GM19438 (cell line): ENCODE measurements around the gene NDE1.
"Not testable (repeated sequence)": the region's sequence is repeated elsewhere in the genome, so short reads cannot be mapped to it uniquely, and the experiment has no call there.

Experiments used
- ATAC-seq: cut with Tn5 transposase; IDR thresholded peaks from one replicate; pipeline ENCODE4 v1.9.1; 2021; ENCODE audit warnings: low read depth; ENCODE audit not compliant: unreplicated experiment

The NDE1 gene

DNA sequence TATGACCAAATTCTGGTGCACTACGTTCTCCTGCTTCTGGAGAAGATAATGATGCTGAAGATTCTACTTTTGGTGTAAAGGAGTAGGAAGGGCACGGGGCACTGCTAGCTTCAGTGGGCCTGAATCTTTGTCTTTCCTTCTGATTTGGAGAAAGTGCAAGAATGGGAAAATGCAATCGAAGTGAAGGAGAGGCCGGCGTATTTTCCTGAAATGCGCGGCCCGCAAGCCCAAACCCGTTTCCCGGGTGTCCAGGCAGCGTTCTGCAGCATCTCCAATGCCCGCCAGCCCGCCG is 372 bp upstream of the NDE1 start:
- ATAC-seq: no peak

- ATAC-seq: peak; percentile 32
These were observed 690 bp downstream of the NDE1 start for GRCh38 chr16:15650698-15651171.

DNA sequence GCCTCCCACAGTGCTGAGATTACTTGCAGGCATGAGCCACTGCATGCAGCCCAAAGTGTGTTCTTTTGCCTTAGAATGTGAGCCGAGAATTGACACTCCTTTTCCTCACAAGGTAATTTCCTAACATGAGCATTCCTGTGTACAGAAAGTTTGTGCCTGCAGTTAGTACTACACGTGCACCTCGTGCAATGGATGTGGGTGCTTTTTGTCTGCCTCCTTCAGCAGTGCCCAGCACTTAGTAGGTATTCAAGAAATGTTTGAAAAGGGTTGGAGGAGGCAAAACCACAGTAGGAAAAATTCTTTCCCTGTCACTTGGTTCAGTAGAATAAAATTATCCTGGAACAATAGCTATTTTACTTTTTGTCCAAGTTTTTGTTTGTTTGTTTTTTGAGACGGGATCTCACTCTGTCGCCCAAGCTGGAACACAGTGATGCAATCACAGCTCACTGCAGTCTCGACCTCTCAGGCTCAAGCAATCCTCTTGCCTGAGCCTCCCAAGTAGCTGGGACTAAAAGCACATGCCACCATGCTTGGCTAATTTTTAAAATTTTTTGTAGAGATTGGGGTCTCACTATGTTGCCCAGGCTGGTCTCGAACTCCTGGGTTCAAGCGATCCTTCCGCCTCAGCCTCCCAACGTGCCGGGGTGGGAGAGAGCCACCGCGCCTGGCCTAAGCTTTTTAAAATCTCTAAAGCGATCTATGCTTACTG is 2.4 kb downstream of the NDE1 start:
- no peak for ATAC-seq

GRCh38 chr16:15653227-15653626 is 3.2 kb downstream of the NDE1 start:
- ATAC-seq: no peak

DNA sequence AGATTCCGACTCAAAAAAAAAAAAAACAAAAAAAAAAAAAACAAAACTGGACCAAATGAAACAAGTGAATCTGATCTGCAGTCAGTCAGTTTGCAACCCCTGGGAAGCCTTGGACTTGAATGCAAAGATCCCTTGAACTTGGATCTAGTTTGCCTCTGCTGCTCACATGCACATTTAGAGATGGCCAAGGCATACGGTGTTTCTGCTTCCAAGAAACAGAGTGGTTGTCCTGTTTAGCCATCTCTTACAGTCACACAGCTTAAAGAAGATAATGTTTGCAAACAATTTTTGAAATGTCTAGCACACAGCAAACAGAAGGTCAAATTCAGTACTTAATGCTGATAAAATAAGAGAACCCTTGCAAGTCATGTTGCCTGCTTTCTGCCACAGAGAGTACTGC is 4.5 kb downstream of the NDE1 start:
- no peak for ATAC-seq

- not testable (repeated sequence) for ATAC-seq
These were observed 5.5 kb downstream of the NDE1 start for GRCh38 chr16:15655561-15655960.

GRCh38 chr16:15658149-15658548 is 8.1 kb downstream of the NDE1 start:
- no peak for ATAC-seq

GRCh38 chr16:15658556-15658955 is 8.5 kb downstream of the NDE1 start:
- no peak for ATAC-seq

GRCh38 chr16:15660203-15660601 is 10.2 kb downstream of the NDE1 start:
- ATAC-seq: no peak

DNA sequence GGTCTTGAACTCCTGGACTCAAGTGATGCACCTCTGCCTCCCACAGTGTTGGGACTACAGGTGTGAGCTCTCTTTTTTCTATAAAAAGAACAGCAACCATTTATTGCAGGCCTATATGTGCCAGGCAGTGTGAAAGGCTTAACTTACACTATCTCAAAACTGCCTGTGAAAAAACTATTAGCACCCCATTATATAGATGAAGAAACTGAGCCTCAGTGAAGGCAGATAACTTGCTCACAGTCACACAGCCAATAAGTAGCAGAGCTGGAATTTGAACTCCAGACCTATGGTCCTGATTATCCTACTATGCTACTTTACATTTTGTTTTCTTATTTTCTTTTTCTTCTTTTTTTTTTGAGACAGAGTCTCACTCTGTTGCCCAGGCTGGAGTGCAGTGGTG is 15.1 kb downstream of the NDE1 start:
- ATAC-seq: no peak

- no peak for ATAC-seq
These were observed 17.2 kb downstream of the NDE1 start for GRCh38 chr16:15667091-15667742.

DNA sequence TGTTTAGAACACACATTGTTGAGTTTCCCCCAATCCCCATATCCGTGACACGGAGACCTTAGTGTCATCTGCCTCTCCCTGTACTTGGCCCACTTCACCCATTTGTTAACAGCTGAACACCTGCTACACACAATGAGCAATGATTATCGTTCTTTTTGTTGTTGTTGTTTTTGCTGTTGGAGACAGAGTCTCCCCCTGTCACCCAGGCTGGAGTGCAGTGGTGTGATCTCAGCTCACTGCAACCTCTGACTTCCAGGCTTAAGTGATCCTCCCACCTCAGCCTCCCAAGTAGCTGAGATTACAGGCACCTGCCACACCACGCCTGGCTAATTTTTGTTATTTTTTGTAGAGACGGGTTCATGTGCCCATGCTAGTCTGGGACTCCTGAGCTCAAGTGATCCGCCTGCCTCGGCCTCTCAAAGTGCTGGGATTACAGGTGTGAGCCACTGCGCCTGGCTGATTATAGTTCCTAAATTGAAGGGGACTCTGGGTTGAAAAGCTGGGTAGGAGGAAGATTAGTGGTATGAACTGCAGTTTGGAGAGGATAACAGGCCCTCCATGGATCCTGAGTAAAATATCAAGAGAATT is 21.6 kb downstream of the NDE1 start:
- no peak for ATAC-seq

DNA sequence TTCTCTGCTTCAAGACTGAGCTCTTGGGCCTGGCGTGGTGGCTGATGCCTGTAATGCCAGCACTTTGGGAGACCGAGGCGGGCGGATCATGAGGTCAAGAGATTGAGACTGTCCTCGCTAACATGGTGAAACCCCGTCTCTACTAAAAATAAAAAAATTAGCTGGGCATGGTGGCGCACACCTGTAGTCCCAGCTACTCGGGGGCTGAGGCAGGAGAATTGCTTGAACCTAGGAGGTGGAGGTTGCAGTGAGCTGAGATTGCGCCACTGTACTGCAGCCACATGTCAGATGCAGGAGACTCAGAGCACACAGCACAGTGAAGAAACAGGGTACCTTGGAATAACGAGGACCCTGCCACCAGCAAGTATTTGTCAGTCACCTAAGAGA is 22.1 kb downstream of the NDE1 start:
- not testable (repeated sequence) for ATAC-seq

DNA sequence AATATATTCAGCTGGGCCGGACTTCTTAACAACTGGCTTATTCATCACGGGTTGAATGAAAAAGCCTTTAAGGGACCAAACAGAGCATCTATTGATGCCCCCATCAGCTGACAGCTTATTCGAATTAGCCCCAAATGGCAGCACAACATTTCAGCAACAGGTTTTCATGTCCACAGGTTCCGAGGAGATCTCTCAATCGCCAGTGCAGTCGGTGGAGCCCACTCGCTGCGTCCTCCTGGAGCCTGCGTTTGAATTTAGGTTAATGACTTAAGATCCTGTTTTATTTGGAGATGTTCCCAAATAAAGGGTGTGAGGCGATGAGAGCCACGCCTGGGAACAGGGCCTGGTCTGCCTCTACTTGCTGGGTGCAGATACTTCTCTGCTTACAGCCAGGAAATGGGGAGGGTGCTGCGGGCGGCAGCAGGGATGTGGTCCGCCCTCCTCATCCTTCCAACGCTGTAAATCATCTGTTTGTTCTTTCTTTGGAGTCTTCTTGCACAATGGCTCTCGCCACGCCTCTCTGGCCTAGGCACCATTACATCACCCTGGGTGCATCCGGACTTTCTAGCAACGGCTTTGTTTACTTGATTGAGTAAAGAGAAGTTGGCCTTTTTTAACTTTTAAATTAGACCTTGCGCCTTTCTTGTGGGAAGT is 22.6 kb downstream of the NDE1 start:
- no peak for ATAC-seq

GRCh38 chr16:15674571-15674970 is 24.5 kb downstream of the NDE1 start:
- no peak for ATAC-seq

- ATAC-seq: no peak
These were observed 26.5 kb downstream of the NDE1 start for GRCh38 chr16:15676506-15676905.

- ATAC-seq: no peak
These were observed 27.4 kb downstream of the NDE1 start for GRCh38 chr16:15677447-15677846.

DNA sequence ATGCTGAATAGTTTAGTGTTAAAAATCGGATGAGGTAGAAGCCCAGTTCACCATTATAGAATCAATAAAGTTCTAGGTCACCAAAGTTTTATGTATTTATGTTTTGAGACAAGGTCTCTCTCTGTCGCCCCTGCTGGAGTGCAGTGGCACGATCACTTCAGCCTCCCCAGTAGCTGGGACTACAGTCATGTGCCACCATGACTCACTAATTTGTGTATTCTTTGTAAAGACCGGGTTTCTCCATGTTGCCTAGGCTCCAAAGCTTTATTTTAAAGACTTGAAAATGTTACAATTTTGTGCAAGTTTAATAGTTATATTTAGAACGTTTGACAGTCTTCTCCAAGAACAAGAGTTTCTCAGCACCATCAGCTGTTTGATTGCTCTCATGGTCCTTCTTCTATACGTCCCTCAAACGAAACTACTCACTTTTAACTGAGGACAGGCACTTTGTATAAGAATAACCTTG is 32.1 kb downstream of the NDE1 start:
- no peak for ATAC-seq

DNA sequence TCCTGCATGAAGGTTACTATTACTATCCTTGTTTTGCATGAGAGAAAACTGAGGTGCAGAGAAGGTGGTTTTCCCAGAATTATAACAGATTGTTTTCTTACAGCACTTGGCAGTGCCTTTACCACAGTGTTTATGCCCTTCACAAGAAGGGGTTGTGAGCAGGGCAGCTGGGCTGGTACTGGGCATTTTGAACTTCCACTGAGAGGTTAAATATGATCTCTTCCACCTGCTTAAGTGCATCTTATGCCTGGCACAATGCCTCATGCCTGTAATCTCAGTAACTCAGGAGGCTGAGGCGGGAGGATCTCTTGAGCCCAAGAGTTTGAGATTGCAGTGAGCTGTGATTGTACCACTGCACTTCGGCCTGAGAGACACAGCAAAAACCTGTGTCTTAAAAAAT is 36.2 kb downstream of the NDE1 start:
- ATAC-seq: no peak

GRCh38 chr16:15689290-15689689 is 39.2 kb downstream of the NDE1 start:
- ATAC-seq: no peak

GRCh38 chr16:15690296-15690695 is 40.3 kb downstream of the NDE1 start:
- no peak for ATAC-seq

DNA sequence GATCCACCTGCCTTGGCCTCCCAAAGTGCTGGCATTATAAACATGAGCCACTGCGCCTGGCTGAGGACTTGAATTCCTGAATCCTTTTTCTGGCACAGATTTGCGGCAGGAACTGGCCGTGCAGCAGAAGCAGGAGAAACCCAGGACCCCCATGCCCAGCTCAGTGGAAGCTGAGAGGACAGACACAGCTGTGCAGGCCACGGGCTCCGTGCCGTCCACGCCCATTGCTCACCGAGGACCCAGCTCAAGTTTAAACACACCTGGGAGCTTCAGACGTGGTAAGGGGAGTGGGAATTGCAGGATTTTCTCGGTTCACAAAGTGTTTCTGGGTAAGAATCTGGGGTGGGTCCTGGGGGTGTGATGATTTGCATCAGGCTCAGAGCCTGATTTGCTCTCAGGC is 41.0 kb downstream of the NDE1 start:
- no peak for ATAC-seq
